ENCODE data around the gene RAD21L1.

Gene RAD21L1

DNA sequence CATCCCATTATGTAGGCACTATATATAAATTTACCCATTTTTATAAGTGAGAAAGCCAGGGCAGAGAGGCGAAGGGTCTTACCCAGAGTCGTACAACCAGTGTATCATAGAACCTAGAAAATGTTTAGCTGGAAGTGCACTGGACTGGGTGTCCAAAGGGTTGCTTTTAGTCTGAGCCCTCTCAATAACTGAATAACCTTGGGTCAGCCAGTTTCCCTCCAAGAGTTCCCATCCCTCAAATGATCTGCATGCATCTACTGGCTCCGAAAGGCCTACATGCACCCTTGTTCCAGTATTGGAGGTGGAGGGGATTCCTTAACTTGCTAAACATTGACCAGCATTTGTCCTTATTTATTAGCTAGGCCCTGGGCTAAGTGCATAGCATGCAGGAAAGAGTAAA, 44.0 kb downstream of the RAD21L1 start:
- Histone ChIP-seq H3K27ac (ENCODE audit: low read depth, low read length) (no peak overlapping the region), H3K79me2 (ENCODE audit: insufficient read depth, low read length) (no peaks in the 10 kb centered on the region), H3K36me3 (ENCODE audit: low read length) (no peaks in the 10 kb centered on the region), H3K4me2 (ENCODE audit: low read depth, low read length, poor library complexity, severe bottlenecking) (no peak overlapping the region), H3K9me3 (ENCODE audit: insufficient read depth, low read length) (no peaks in the 10 kb centered on the region), H3K27me3 (ENCODE audit: low read length) (no peaks in the 10 kb centered on the region), H3F3A (ENCODE audit: insufficient read depth) (no peaks in the 10 kb centered on the region), H2AFZ (ENCODE audit: low read depth, low read length, severe bottlenecking) (no peak overlapping the region), H4K20me1 (ENCODE audit: low read depth, low read length) (no peaks in the 10 kb centered on the region), H3K4me3 (ENCODE audit: insufficient read depth, low read length, poor library complexity, severe bottlenecking) (no peak overlapping the region), H3K9me2 (replicated peaks; ENCODE audit: insufficient read depth, low read length) (no peaks in the 10 kb centered on the region), H3K9ac (ENCODE audit: low read length) (no peak overlapping the region)
- TF ChIP-seq EZH2phosphoT487 (conservative IDR thresholded peaks at IDR 0.05; ENCODE audit: low read length) = no peak
- TF ChIP-seq, protein P1, sequence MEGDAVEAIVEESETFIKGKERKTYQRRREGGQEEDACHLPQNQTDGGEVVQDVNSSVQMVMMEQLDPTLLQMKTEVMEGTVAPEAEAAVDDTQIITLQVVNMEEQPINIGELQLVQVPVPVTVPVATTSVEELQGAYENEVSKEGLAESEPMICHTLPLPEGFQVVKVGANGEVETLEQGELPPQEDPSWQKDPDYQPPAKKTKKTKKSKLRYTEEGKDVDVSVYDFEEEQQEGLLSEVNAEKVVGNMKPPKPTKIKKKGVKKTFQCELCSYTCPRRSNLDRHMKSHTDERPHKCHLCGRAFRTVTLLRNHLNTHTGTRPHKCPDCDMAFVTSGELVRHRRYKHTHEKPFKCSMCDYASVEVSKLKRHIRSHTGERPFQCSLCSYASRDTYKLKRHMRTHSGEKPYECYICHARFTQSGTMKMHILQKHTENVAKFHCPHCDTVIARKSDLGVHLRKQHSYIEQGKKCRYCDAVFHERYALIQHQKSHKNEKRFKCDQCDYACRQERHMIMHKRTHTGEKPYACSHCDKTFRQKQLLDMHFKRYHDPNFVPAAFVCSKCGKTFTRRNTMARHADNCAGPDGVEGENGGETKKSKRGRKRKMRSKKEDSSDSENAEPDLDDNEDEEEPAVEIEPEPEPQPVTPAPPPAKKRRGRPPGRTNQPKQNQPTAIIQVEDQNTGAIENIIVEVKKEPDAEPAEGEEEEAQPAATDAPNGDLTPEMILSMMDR (IDR thresholded peaks at IDR 0.05; ENCODE audit: insufficient read depth, low read length, poor library complexity, severe bottlenecking) = no peak

DNA sequence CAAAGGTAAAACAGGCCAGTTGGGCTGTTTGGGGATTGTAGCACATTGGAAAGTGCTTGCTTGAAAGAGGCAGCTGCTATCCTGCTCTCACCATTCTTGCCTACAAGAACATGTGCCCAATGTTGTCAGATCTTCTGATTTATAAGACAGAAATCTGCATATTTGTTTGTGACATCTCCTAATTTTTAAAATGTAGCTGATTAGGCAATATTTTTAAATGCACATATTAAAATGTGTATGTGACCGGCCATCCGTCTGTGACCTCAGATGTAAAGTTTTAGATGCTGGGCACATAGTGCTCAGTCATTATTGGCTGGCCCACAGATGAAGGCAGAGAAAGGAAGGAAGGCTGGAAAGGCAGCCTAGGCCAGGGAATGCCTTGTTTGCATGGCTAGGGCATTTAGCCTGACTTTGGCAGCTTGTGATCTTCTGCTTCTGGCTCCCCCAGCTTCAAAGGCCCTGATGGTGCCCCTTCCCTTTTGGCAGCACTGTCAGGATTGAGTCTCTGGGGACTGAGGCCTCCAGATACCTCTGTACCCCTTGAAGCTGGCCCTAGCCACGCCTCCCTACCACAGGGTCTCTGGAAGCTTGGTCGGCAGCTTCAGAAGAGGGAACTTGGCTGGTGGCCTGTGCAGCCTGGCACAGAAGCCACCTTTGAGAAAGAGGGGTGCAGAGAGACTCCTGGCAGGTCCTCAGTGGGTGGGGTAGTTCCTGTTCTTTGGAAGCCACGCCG, 46.7 kb downstream of the RAD21L1 start:
- no peak for TF ChIP-seq EZH2phosphoT487 (conservative IDR thresholded peaks at IDR 0.05; ENCODE audit: low read length)
- TF ChIP-seq, protein P1 (IDR thresholded peaks at IDR 0.05; ENCODE audit: insufficient read depth, low read length, poor library complexity, severe bottlenecking) = no peak

DNA sequence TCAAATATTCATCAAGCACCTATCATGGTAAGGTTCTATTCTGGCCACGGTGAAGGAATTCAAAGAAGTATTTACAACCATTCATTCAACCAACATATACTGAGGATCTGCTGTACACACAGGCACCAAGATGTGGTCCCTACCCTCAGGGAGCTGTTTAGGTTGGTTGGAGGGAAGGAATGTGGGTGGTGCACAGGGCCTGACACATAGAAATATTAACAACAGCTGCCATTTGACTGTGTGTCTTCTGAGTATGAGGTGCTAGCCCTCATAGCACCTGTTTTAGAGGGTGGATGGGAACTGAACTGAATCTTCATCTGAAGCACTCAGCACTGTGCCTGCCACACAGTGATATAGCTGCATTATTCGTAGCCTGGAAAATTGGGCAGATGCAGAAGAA, 47.5 kb downstream of the RAD21L1 start:
- Histone ChIP-seq H3K9me2 (replicated peaks; ENCODE audit: insufficient read depth, low read length) (no peaks in the 10 kb centered on the region), H3K27me3 (ENCODE audit: low read length) (no peaks in the 10 kb centered on the region), H3K4me3 (ENCODE audit: insufficient read depth, low read length, poor library complexity, severe bottlenecking) (no peak overlapping the region), H3K9me3 (ENCODE audit: insufficient read depth, low read length) (no peaks in the 10 kb centered on the region), H3K9ac (ENCODE audit: low read length) (no peak overlapping the region), H2AFZ (ENCODE audit: low read depth, low read length, severe bottlenecking) (no peak overlapping the region), H3K79me2 (ENCODE audit: insufficient read depth, low read length) (no peaks in the 10 kb centered on the region), H4K20me1 (ENCODE audit: low read depth, low read length) (no peaks in the 10 kb centered on the region), H3K27ac (ENCODE audit: low read depth, low read length) (no peak overlapping the region), H3F3A (ENCODE audit: insufficient read depth) (no peaks in the 10 kb centered on the region), H3K4me2 (ENCODE audit: low read depth, low read length, poor library complexity, severe bottlenecking) (no peak overlapping the region), H3K36me3 (ENCODE audit: low read length) (no peaks in the 10 kb centered on the region)
- TF ChIP-seq EZH2phosphoT487 (conservative IDR thresholded peaks at IDR 0.05; ENCODE audit: low read length) = no peak
- TF ChIP-seq, protein P1 (IDR thresholded peaks at IDR 0.05; ENCODE audit: insufficient read depth, low read length, poor library complexity, severe bottlenecking) = no peak

More for the DNA sequence above, 46.7 kb downstream of the RAD21L1 start:
- Histone ChIP-seq H2AFZ (ENCODE audit: low read depth, low read length, severe bottlenecking) (no peak overlapping the region), H3K36me3 (ENCODE audit: low read length) (no peaks in the 10 kb centered on the region), H3K79me2 (ENCODE audit: insufficient read depth, low read length) (no peaks in the 10 kb centered on the region), H3K4me2 (ENCODE audit: low read depth, low read length, poor library complexity, severe bottlenecking) (no peak overlapping the region), H4K20me1 (ENCODE audit: low read depth, low read length) (no peaks in the 10 kb centered on the region), H3K27me3 (ENCODE audit: low read length) (no peaks in the 10 kb centered on the region), H3K27ac (ENCODE audit: low read depth, low read length) (no peak overlapping the region), H3K9me2 (replicated peaks; ENCODE audit: insufficient read depth, low read length) (no peaks in the 10 kb centered on the region), H3K9ac (ENCODE audit: low read length) (no peak overlapping the region), H3K9me3 (ENCODE audit: insufficient read depth, low read length) (no peaks in the 10 kb centered on the region), H3F3A (ENCODE audit: insufficient read depth) (no peaks in the 10 kb centered on the region), H3K4me3 (ENCODE audit: insufficient read depth, low read length, poor library complexity, severe bottlenecking) (no peak overlapping the region)
